Fibroblast of the aortic adventitia (primary cell): ENCODE data around the gene FLYWCH1. TPM values are rescaled to one million over a fixed set of nuclear protein-coding genes. Genes with fewer than 3 reads are reported as not detected.

Experiments
- DNase-seq: peaks from one replicate; pipeline ENCODE4 v3.0.0-alpha.2; 2010; ENCODE audit warnings: low read depth
- H3K4me3 ChIP-seq: 2 replicates; pipeline ENCODE4 v1.5.1; 2011; ENCODE audit warnings: low read depth, mild to moderate bottlenecking, control low read depth, low read length, moderate library complexity
- total RNA-seq: library from RNA; depleted of rRNA; stranded (reverse); fragments of >200 nt; gene quantifications from 2 replicates; pipeline ENCODE4 v1.2.3, GENCODE V29; 2012; ENCODE audit warnings: low replicate concordance
- TF ChIP-seq, protein P1 (sequence below): IDR thresholded peaks from 2 replicates; pipeline ENCODE4 v1.5.1; 2011; ENCODE audit warnings: mild to moderate bottlenecking, low read length, control low read depth, inconsistent platforms; ENCODE audit not compliant: insufficient read depth

FLYWCH1 gene
- total RNA-seq, 1 donor = 37.4 TPM

GRCh38 chr16:2979669-2980226, 68.0 kb downstream of the FLYWCH1 start:
- TF ChIP-seq, protein P1, sequence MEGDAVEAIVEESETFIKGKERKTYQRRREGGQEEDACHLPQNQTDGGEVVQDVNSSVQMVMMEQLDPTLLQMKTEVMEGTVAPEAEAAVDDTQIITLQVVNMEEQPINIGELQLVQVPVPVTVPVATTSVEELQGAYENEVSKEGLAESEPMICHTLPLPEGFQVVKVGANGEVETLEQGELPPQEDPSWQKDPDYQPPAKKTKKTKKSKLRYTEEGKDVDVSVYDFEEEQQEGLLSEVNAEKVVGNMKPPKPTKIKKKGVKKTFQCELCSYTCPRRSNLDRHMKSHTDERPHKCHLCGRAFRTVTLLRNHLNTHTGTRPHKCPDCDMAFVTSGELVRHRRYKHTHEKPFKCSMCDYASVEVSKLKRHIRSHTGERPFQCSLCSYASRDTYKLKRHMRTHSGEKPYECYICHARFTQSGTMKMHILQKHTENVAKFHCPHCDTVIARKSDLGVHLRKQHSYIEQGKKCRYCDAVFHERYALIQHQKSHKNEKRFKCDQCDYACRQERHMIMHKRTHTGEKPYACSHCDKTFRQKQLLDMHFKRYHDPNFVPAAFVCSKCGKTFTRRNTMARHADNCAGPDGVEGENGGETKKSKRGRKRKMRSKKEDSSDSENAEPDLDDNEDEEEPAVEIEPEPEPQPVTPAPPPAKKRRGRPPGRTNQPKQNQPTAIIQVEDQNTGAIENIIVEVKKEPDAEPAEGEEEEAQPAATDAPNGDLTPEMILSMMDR = no peak
- no peak for DNase-seq

GRCh38 chr16:2980227-2981176, 68.8 kb downstream of the FLYWCH1 start, which contains the start of gene PKMYT1:
TSS of gene PKMYT1 (minus strand) at chr16:2980446. CDS start at chr16:2979657, 789 bp downstream.
- peak; percentile 79 for DNase-seq
- TF ChIP-seq, protein P1 = no peak
- H3K4me3 ChIP-seq = peak within 1 kb of the TSS; percentile 86

More at GRCh38 chr16:2979669-2980226, 68.0 kb downstream of the FLYWCH1 start:
- peak overlapping the region; percentile 75 for H3K4me3 ChIP-seq

GRCh38 chr16:2981177-2981898, 69.6 kb downstream of the FLYWCH1 start:
- no peak for DNase-seq
- no peak overlapping the region for H3K4me3 ChIP-seq
- TF ChIP-seq, protein P1 = no peak

GRCh38 chr16:2981899-2982250, 70.1 kb downstream of the FLYWCH1 start:
- DNase-seq = no peak
- TF ChIP-seq, protein P1 = no peak
- no peak overlapping the region for H3K4me3 ChIP-seq

DNA sequence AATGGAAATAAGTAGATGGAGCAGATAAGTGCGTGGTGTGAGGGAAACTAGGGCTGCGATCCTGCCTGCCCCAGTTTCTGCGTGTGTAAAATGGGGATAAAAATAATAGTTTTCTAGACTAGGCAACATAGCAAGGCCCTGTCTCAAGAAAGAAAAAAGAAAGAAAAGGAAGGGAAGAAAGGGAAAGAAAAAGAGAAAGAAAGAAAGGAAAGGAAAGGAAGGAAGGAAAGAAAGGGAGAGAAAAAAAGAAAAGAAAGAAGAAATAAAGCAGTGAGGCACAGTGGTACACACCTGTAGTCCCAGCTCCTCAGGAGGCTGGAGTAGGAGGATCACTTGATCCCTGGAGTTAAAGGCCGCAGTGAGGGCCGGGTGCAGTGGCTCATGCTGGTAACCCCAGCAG, 70.7 kb downstream of the FLYWCH1 start:
- H3K4me3 ChIP-seq = no peak overlapping the region
- TF ChIP-seq, protein P1 = no peak
- no peak for DNase-seq

DNA sequence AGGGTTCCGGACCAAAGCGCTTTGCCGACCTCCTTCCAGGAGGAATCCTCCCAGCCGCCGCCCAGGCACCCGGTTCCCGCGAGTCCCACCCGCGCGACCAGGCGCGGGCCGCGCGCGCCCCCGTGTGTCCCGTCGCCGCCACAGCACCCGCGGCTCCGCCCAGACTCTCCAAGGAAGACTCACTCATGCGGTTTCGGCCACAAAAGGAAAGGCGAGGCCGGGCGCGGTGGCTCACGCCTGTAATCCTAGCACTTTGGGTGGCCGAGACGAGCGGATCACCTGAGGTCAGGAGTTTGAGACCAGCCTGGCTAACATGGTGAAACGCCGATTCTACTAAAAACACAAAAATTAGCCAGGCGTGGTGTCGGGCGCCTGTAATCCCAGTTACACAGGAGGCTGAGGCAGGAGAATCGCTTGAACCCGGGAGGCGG, 72.0 kb downstream of the FLYWCH1 start:
- TF ChIP-seq, protein P1 = peak; percentile 62
- peak; percentile 65 for DNase-seq
- peak overlapping the region; percentile 41 for H3K4me3 ChIP-seq
